A549 (cell line): ENCODE measurements around the gene NEDD8. TPM values are rescaled to one million over a fixed set of nuclear protein-coding genes. Genes with fewer than 3 reads are reported as not detected.

Experiments
- ATAC-seq, 2 experiments: fragments of 200-7000 bp in 1 of 2; fragments of >200 bp in 1 of 2; cut with Nextera tagmentation in 1 of 2; cut with Tn5 transposase in 1 of 2; 3 replicates each; pipeline versions ENCODE4 v1.8.0 to v1.9.1; 2018 to 2020; ENCODE audit warnings: mild to moderate bottlenecking in 1 of 2, moderate library complexity in 1 of 2
- CTCF ChIA-PET: fragments of 300-600 bp; sonication (Branson Sonifier 250); formaldehyde crosslinking; extraction: SDS; loops from one replicate; lab custom pipeline; 2021; ENCODE audit warnings: antibody characterized with exemption, inconsistent platforms; lab: Yijun Ruan, JAX
- POLR2A ChIA-PET: fragments of 350-600 bp; formaldehyde crosslinking; extraction: SDS; loops from one replicate; lab custom pipeline; 2021; ENCODE audit warnings: antibody characterized with exemption, inconsistent platforms; lab: Yijun Ruan, JAX
- DNase-seq, 2 experiments: peaks; one replicate each; pipeline versions ENCODE4 v3.0.0 to v3.0.0-alpha.2; 2011 to 2016; ENCODE audit warnings: low read depth in 1 of 2, low spot score in 1 of 2
- FAIRE-seq: peaks from 2 replicates; lab custom pipeline; 2011; peaks lifted over from hg19 to GRCh38; lab: Jason Lieb, UNC
- H3K27ac ChIP-seq, 2 experiments: fragments of >200 bp; sonication (Bioruptor Twin); formaldehyde crosslinking; 3 replicates each; pipeline ENCODE4 v1.5.1; 2016 to 2017
- H3K4me1 ChIP-seq: fragments of >200 bp; sonication (Bioruptor Twin); formaldehyde crosslinking; 3 replicates; pipeline ENCODE4 v1.6.1; 2016
- H3K4me2 ChIP-seq: fragments of >200 bp; sonication (Bioruptor Twin); formaldehyde crosslinking; 3 replicates; pipeline ENCODE4 v1.6.1; 2016
- H3K4me3 ChIP-seq: fragments of >200 bp; sonication (Bioruptor Twin); formaldehyde crosslinking; 3 replicates; pipeline ENCODE4 v1.5.1; 2016
- H3K9me3 ChIP-seq: fragments of >200 bp; sonication (Bioruptor Twin); formaldehyde crosslinking; 3 replicates; pipeline ENCODE4 v1.6.1; 2016
- ATOH8 ChIP-seq: fragments of 250-450 bp; sonication (Bioruptor Pico); IDR thresholded peaks from 2 replicates; pipeline ENCODE4 v1.5.0; 2020; ENCODE audit warnings: low read depth, mild to moderate bottlenecking, moderate library complexity
- BHLHE40 ChIP-seq: IDR thresholded peaks from 2 replicates; pipeline ENCODE4 v1.6.1; 2012; ENCODE audit warnings: low read depth, low read length, inconsistent platforms
- CBX2 ChIP-seq: fragments of 200-600 bp; sonication (generic); IDR thresholded peaks from 2 replicates; pipeline ENCODE4 v1.6.1; 2016; ENCODE audit warnings: low read depth, mild to moderate bottlenecking, borderline replicate concordance
- CEBPB ChIP-seq, 2 experiments: fragments of >200 bp in 1 of 2; sonication (Bioruptor Twin) in 1 of 2; formaldehyde crosslinking in 1 of 2; IDR thresholded peaks; 2 replicates each; pipeline ENCODE4 v1.6.1; 2012 to 2016
- CHD4 ChIP-seq: fragments of 200-600 bp; sonication (generic); IDR thresholded peaks from 2 replicates; pipeline ENCODE4 v1.6.1; 2016; ENCODE audit warnings: antibody characterized with exemption, mild to moderate bottlenecking, borderline replicate concordance
- CTCF ChIP-seq: fragments of >200 bp; sonication (Bioruptor Twin); formaldehyde crosslinking; IDR thresholded peaks from 3 replicates; pipeline ENCODE4 v1.5.1; 2016
- E2F6 ChIP-seq: IDR thresholded peaks from 2 replicates; pipeline ENCODE4 v1.6.1; 2012; ENCODE audit warnings: low read depth, borderline replicate concordance
- EHF ChIP-seq: fragments of 250-450 bp; sonication (Bioruptor Pico); IDR thresholded peaks from 2 replicates; pipeline ENCODE4 v1.5.0; 2020; ENCODE audit warnings: mild to moderate bottlenecking
- EHMT2 ChIP-seq: fragments of 200-600 bp; sonication (generic); IDR thresholded peaks from 2 replicates; pipeline ENCODE4 v1.6.1; 2016; ENCODE audit warnings: antibody characterized with exemption, low read depth, mild to moderate bottlenecking, moderate library complexity
- ESRRA ChIP-seq: fragments of 150-350 bp; IDR thresholded peaks from 2 replicates; pipeline ENCODE4 v1.6.1; 2014; ENCODE audit warnings: mild to moderate bottlenecking, low read length, borderline replicate concordance
- FOXS1 ChIP-seq: fragments of 250-450 bp; sonication (Bioruptor Pico); IDR thresholded peaks from 2 replicates; pipeline ENCODE4 v1.5.0; 2020; ENCODE audit warnings: mild to moderate bottlenecking, moderate library complexity
- HMGXB4 ChIP-seq: fragments of 250-450 bp; sonication (Bioruptor Pico); IDR thresholded peaks from 2 replicates; pipeline ENCODE4 v1.5.0; 2021; ENCODE audit warnings: mild to moderate bottlenecking, moderate library complexity, borderline replicate concordance
- KDM5A ChIP-seq: fragments of 200-600 bp; sonication (generic); IDR thresholded peaks from 2 replicates; pipeline ENCODE4 v1.6.1; 2016; ENCODE audit warnings: antibody characterized with exemption, mild to moderate bottlenecking
- MAFK ChIP-seq: fragments of 450-650 bp; IDR thresholded peaks from 2 replicates; pipeline ENCODE4 v1.6.1; 2014; ENCODE audit not compliant: partially characterized antibody
- MAX ChIP-seq: IDR thresholded peaks from 2 replicates; pipeline ENCODE4 v1.6.1; 2012
- NPAS2 ChIP-seq: fragments of 250-450 bp; sonication (Bioruptor Pico); IDR thresholded peaks from 2 replicates; pipeline ENCODE4 v1.8.0; 2022; ENCODE audit warnings: mild to moderate bottlenecking, moderate library complexity, borderline replicate concordance
- NR3C1 ChIP-seq: fragments of >200 bp; sonication (Bioruptor Twin); formaldehyde crosslinking; IDR thresholded peaks from 3 replicates; pipeline ENCODE4 v1.6.1; 2017
- REST ChIP-seq: fragments of 200-600 bp; sonication (generic); IDR thresholded peaks from 2 replicates; pipeline ENCODE4 v1.6.1; 2016; ENCODE audit warnings: antibody characterized with exemption, mild to moderate bottlenecking, moderate library complexity
- SREBF2 ChIP-seq: fragments of 450-650 bp; IDR thresholded peaks from 2 replicates; pipeline ENCODE4 v1.6.1; 2014; ENCODE audit warnings: mild to moderate bottlenecking, moderate library complexity
- TFCP2L1 ChIP-seq: fragments of 250-450 bp; sonication (Bioruptor Pico); IDR thresholded peaks from 2 replicates; pipeline ENCODE4 v1.5.0; 2021; ENCODE audit warnings: mild to moderate bottlenecking
- ZC3H11A ChIP-seq: fragments of 450-650 bp; IDR thresholded peaks from 2 replicates; pipeline ENCODE4 v1.6.1; 2014; ENCODE audit warnings: antibody characterized with exemption, mild to moderate bottlenecking
- ZFP36 ChIP-seq: fragments of 450-650 bp; IDR thresholded peaks from 2 replicates; pipeline ENCODE4 v1.6.1; 2014; ENCODE audit warnings: borderline replicate concordance; ENCODE audit not compliant: partially characterized antibody
- ZNF302 ChIP-seq: fragments of 250-450 bp; sonication (Bioruptor Pico); IDR thresholded peaks from 2 replicates; pipeline ENCODE4 v1.9.0; 2021; ENCODE audit warnings: inconsistent platforms, mild to moderate bottlenecking, moderate library complexity
- WGBS: methylation state at CpG from one replicate; pipeline ENCODE4 v1.1.6; 2017; ENCODE audit errors: missing lambda C conversion rate; 5-methylcytosine and 5-hydroxymethylcytosine counted together
- polyA plus RNA-seq, 4 experiments: library from polyadenylated mRNA; depleted of rRNA in 3 of 4; stranded (reverse); fragments of >200 nt; fragmentation: RNase III in 1 of 4; extraction: RNeasy Plus Mini Kit Qiagen cat#74134 plus additional on column Dnase treatment in 1 of 4; gene quantifications; 2 replicates in 3 of 4; 3 replicates in 1 of 4; pipeline ENCODE4 v1.2.3, GENCODE V29; 2011 to 2017
- TF ChIP-seq, protein P1 (sequence below): fragments of 450-650 bp; IDR thresholded peaks from 2 replicates; pipeline ENCODE4 v1.6.1; 2014; ENCODE audit warnings: antibody characterized with exemption

Gene NEDD8
- polyA plus RNA-seq, 2 of the 4 experiments (the other 2 are of a cell fraction) = 433 to 589 TPM

- TF ChIP-seq ZFP36 (no peak), ATOH8 (CRISPR knock-in tag) (no peak), NPAS2 (CRISPR knock-in tag) (no peak), E2F6 (no peak), ZNF302 (CRISPR knock-in tag) (no peak), CTCF (no peak), EHMT2 (no peak)
- FAIRE-seq (no peak), ATAC-seq (no peak), DNase-seq (no peak)
- Histone ChIP-seq H3K4me2 (no peak overlapping the region), H3K4me1 (no peaks in the 10 kb centered on the region), H3K4me3 (no peak overlapping the region), H3K9me3 (no peaks in the 10 kb centered on the region), H3K27ac (no peak overlapping the region)
- ChIA-PET POLR2A (interaction anchor here (1.1 kb wide), 1 partner anchor 18 kb away, joined by 5 read pairs; the partner anchor contains the start of gene TM9SF1), CTCF (interaction anchor here (1.0 to 1.3 kb wide), 3 partner anchors 17 to 120 kb away, joined by 3 to 6 read pairs (median 4); partner anchors contain the start of gene IRF9)
- 94% methylated on average over 6 of the region's 14 CpGs for WGBS
Measured at GRCh38 chr14:24177891-24178290, 54.3 kb downstream of the NEDD8 start.

DNA sequence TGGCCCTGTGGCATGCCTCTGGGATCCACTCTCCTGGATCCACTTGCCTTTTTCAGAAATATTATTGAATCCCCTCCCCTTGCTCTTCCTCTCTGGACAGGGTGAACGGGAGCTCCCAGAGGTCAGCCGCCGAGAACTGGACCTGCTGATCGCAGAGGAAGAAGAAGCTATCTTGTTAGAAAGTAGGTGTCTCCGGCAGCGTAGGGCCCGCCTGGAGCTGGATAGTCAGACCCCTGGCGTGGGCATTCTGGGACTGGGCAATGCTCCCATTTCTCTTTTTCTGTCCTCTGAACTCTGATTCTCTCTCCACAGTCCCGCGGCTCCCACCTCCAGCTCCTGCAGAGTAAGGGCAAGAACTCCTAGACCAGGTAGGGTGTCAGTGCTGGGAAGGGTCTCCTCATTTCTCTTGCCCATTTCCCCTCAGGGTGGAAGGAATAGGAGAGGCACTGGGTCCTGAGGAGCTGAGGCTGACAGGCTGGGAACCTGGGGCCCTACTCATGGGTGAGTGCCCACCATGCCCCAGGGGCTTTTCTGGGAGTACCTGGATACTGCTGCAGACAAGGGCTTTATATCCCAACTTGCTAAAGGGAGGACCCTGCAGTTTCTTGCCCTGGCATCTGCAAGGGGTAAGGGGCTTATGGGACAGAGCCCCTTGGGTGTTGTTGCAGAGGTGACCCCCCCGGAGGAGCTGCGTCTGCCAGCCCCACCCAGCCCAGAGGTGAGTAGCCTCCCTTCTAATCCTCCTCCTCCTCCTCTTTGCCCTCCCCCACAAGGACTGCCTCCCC lies 54.9 kb downstream of the NEDD8 start:
- ChIA-PET POLR2A (interaction anchor here (1.1 to 2.3 kb wide), 2 partner anchors 12 to 18 kb away, joined by 5 to 7 read pairs; partner anchors contain the start of genes IPO4 and TM9SF1), CTCF (interaction anchor here (1.0 to 1.3 kb wide), 3 partner anchors 17 to 119 kb away, joined by 3 to 6 read pairs (median 4); partner anchors contain the start of gene IRF9)
- ATAC-seq (no peak), DNase-seq (no peak), FAIRE-seq (no peak)
- 87% methylated on average over 12 of the region's 12 CpGs for WGBS
- Histone ChIP-seq H3K4me2 (no peak overlapping the region), H3K27ac (no peak overlapping the region), H3K4me3 (no peak overlapping the region), H3K4me1 (no peaks in the 10 kb centered on the region), H3K9me3 (no peaks in the 10 kb centered on the region)
- no peak for TF ChIP-seq ZC3H11A
- no peak for TF ChIP-seq HMGXB4 (CRISPR knock-in tag)
- no peak for TF ChIP-seq ZNF302 (CRISPR knock-in tag)
- no peak for TF ChIP-seq SREBF2
- TF ChIP-seq FOXS1 (CRISPR knock-in tag) = no peak
- TF ChIP-seq CEBPB (IDR thresholded peaks at IDR 0.05) = no peak
- TF ChIP-seq TFCP2L1 (CRISPR knock-in tag) = no peak
- no peak for TF ChIP-seq MAFK
- TF ChIP-seq, protein P1, sequence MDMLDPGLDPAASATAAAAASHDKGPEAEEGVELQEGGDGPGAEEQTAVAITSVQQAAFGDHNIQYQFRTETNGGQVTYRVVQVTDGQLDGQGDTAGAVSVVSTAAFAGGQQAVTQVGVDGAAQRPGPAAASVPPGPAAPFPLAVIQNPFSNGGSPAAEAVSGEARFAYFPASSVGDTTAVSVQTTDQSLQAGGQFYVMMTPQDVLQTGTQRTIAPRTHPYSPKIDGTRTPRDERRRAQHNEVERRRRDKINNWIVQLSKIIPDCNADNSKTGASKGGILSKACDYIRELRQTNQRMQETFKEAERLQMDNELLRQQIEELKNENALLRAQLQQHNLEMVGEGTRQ = no peak
- no peak for TF ChIP-seq ATOH8 (CRISPR knock-in tag)
- TF ChIP-seq CHD4 = no peak
- TF ChIP-seq CBX2 = no peak
- no peak for TF ChIP-seq ESRRA
- TF ChIP-seq MAX = no peak
- TF ChIP-seq REST = no peak
- no peak for TF ChIP-seq EHF (CRISPR knock-in tag)
- no peak for TF ChIP-seq KDM5A
- no peak for TF ChIP-seq NR3C1
- no peak for TF ChIP-seq BHLHE40
